Myocyte (in vitro differentiated cells): Measurements from ENCODE around the gene LRRC41. TPM values are rescaled to one million over a fixed set of nuclear protein-coding genes. Genes with fewer than 3 reads are reported as not detected.
"Not testable (repeated sequence)": the region's sequence is repeated elsewhere in the genome, so short reads cannot be mapped to it uniquely, and the experiment has no call there.

Experiments used
- DNase-seq: peaks from one replicate; pipeline ENCODE4 v3.0.0-alpha.2; 2012; ENCODE audit warnings: low read depth
- total RNA-seq: library from RNA; depleted of rRNA; stranded (reverse); fragments of >200 nt; gene quantifications from 2 replicates; pipeline ENCODE4 v1.2.3, GENCODE V29; 2014

Gene LRRC41
- total RNA-seq, 1 donor from 2014 or later = 97.9 TPM

DNA sequence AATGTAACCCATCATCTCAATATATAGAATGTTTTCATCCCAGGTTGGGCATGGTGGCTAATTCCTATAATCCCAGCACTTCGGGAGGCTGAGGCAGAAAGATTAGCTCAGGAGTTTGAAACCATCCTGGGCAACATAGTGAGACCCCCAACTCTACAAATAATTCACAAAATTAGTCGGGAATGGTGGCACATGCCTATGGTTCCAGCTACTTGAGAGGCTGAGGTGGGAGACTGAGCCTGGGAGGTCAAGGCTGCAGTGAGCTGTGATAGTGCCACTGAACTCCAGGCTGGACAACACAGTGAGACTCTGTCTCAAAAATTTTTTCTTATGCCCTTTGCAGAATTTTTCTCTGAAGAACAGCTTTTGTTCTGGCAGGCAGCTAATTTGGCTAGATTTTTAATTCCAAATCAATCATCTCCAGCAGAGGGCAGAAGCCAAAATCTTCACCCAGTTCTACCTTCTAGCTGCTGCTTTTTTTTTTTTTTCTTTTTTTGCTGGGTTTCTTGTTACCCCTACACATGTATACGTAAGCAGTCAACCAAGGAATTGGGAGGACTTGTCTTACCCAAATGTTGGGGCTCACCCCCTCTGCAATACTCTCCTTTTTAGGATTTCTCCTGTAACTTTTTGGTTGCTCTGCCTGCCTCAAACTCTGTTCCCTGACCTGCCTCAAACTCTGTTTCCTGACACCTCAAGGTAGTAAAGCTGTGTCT is 58.6 kb downstream of the LRRC41 start:
- peak; percentile 37 for DNase-seq

DNA sequence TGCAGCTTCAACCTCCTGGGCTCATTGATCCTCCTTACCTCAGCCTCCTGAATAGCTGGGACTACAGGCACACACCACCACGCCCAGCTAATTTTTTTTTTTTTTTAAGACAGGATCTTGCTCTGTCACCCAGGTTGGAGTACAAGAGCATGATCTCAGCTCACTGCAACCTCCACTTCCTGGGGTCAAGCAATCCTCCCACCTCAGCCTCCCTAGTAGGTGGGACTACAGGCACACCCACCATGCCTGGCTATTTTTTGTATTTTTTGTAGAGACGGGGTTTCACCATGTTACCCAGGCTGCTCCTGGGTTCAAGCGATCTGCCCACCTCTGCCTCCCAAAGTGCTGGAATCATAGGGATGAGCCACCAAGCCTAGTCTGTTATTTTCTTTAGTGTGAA is 59.6 kb downstream of the LRRC41 start:
- DNase-seq = not testable (repeated sequence)

DNA sequence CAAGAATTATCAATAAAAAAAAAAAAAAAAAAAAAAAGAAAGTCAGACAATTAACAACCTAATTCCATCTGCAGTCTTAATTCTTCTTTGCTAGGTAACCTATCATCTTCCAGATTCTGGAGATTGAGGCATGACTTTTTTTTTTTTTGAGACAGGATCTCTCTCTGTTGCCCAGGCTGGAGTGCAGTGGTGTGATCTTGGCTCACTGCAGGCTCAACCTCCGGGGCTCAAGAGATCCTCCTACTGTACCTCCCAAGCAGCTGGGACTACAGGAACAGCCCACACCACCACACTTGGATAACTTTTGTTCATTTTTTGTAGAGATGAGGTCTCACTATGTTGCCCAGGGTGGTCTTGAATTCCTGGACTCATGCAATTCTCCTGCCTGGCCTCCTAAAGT is 60.5 kb downstream of the LRRC41 start:
- no peak for DNase-seq

DNA sequence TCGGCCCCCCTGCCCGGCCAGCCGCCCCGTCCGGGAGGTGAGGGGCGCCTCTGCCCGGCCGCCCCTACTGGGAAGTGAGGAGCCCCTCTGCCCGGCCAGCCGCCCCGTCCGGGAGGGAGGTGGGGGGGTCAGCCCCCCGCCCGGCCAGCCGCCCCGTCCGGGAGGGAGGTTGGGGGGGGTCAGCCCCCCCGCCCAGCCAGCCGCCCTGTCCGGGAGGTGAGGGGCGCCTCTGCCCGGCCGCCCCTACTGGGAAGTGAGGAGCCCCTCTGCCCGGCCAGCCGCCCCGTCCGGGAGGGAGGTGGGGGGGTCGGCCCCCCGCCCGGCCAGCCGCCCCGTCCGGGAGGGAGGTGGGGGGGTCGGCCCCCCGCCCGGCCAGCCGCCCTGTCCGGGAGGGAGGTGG is 61.7 kb downstream of the LRRC41 start:
- not testable (repeated sequence) for DNase-seq

DNA sequence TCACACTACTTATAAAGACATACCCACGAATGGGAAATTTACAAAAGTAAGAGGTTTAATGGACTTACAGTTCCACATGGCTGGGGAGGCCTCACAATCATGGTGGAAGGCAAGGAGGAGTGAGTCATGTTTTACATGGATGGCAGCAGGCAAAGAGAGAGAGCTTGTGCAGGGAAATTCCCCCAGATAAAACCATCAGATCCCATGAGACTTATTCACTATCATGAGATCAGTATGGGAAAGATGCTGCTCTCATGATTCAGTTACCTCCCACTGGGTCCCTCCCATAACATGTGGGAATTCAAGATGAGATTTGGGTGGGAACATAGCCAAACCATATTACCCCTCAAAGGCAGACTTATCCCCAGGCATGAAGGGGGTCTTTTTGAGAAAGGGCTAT is 64.6 kb downstream of the LRRC41 start:
- peak; percentile 21 for DNase-seq

DNA sequence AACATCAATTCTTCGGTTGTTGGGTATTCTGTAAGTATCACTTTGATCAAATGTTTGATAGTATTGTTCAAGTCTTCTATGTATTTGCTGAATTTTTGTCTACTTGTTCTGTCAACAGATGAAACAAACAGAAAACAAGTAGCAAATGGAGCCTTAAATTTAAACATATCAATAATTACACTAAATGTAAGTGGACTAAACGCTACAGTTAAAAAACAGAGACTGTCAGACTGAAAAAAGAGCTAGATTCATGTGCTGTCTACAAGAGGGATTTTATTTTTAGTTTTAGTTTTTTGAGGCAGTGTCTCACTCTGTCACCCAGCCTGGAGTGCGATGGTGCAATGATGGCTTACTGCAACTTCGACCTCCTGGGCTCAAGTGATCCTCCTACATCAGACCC is 66.5 kb downstream of the LRRC41 start:
- no peak for DNase-seq

DNA sequence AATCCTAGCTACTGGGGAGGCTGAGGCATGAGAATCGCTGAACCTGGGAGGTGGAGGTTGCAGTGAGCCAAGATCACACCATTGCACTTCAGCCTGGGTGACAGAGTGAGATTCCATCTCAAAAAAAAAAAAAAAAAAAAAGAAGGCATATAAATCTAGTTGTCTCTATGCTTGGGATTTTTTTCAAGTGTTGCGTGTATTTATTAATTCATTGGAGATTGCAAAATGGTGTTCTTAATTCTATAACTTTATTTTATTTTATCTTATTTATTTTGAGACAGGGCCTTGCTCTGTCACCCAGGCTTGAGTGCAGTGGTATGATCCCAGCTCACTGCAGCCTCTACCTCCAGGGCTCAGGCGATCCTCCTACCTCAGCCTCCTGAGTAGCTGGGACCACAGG is 72.2 kb downstream of the LRRC41 start:
- not testable (repeated sequence) for DNase-seq

Other genes with a start within 250 kb of the LRRC41 start
- gene PIK3R3, start 171.0 kb downstream of the LRRC41 start, total RNA-seq = 27.7 and 28.4 TPM in 2 replicates
- gene TSPAN1, start 128.5 kb downstream of the LRRC41 start, total RNA-seq = 2.5 and 3.6 TPM in 2 replicates
- gene P3R3URF, start 127.1 kb downstream of the LRRC41 start, total RNA-seq = not detected in 2 replicates
- gene POMGNT1, start 105.2 kb downstream of the LRRC41 start, total RNA-seq = 142 and 156 TPM in 2 replicates
- gene LURAP1, start 100.3 kb downstream of the LRRC41 start, total RNA-seq = 0.27 and 0.47 TPM in 2 replicates
- gene RAD54L, start 55.9 kb downstream of the LRRC41 start, total RNA-seq = 0.52 and 0.59 TPM in 2 replicates
- 345 and 386 TPM in 2 replicates for gene UQCRH, start 82 bp upstream of the LRRC41 start, total RNA-seq
- gene NSUN4, start 37.2 kb upstream of the LRRC41 start, total RNA-seq = 11.3 and 12.3 TPM in 2 replicates
- 0.26 TPM in 1 of 2 replicates, not detected in the other for gene FAAH, start 90.7 kb upstream of the LRRC41 start, total RNA-seq
- not detected in 2 replicates for gene DMBX1, start 186.2 kb upstream of the LRRC41 start, total RNA-seq
- gene KNCN, start 248.0 kb upstream of the LRRC41 start, total RNA-seq = not detected in 2 replicates